ENCODE data around the gene MAB21L2.
A peak's percentile ranks its signal among the peaks of the same experiment; 100 is the strongest.
"Not testable (repeated sequence)": the region's sequence is repeated elsewhere in the genome, so short reads cannot be mapped to it uniquely, and the experiment has no call there.

MAB21L2 gene

GRCh38 chr4:150582146-150582872, at the start of gene MAB21L2:
Gene MAB21L2 (plus strand): TSS chr4:150582151. CDS start chr4:150583030, 879 bp downstream.
- no peak for DNase-seq

- no peak for DNase-seq
These were observed 48.3 kb upstream of the MAB21L2 start for GRCh38 chr4:150533673-150534072.

- DNase-seq, result no peak
These were observed 47.1 kb upstream of the MAB21L2 start for GRCh38 chr4:150534818-150535217.

GRCh38 chr4:150537911-150538310, 44.0 kb upstream of the MAB21L2 start:
- DNase-seq, result not testable (repeated sequence)

GRCh38 chr4:150540536-150540935, 41.4 kb upstream of the MAB21L2 start:
- no peak for DNase-seq

- no peak for DNase-seq
These were observed 41.0 kb upstream of the MAB21L2 start for GRCh38 chr4:150540959-150541360.

- no peak for DNase-seq
These were observed 40.3 kb upstream of the MAB21L2 start for GRCh38 chr4:150541681-150542080.

GRCh38 chr4:150543042-150543441, 38.9 kb upstream of the MAB21L2 start:
- DNase-seq, result no peak

GRCh38 chr4:150546286-150546685, 35.7 kb upstream of the MAB21L2 start:
- DNase-seq, result peak; percentile 56

- peak; percentile 23 for DNase-seq
These were observed 34.7 kb upstream of the MAB21L2 start for GRCh38 chr4:150547154-150547838.

- not testable (repeated sequence) for DNase-seq
These were observed 24.1 kb upstream of the MAB21L2 start for GRCh38 chr4:150557811-150558210.

GRCh38 chr4:150561143-150561737, 20.7 kb upstream of the MAB21L2 start:
- DNase-seq, result no peak

- no peak for DNase-seq
These were observed 19.7 kb upstream of the MAB21L2 start for GRCh38 chr4:150562250-150562649.

GRCh38 chr4:150562751-150563150, 19.2 kb upstream of the MAB21L2 start:
- no peak for DNase-seq

GRCh38 chr4:150564967-150565366, 17.0 kb upstream of the MAB21L2 start:
- DNase-seq, result not testable (repeated sequence)

- DNase-seq, result no peak
These were observed 14.9 kb upstream of the MAB21L2 start for GRCh38 chr4:150567070-150567469.

- peak; percentile 80 for DNase-seq
These were observed 12.5 kb upstream of the MAB21L2 start for GRCh38 chr4:150569384-150569987.

GRCh38 chr4:150569998-150570535, 11.9 kb upstream of the MAB21L2 start:
- peak; percentile 86 for DNase-seq

- DNase-seq, result peak; percentile 75
These were observed 11.1 kb upstream of the MAB21L2 start for GRCh38 chr4:150570862-150571261.

- DNase-seq, result peak; percentile 59
These were observed 9.0 kb upstream of the MAB21L2 start for GRCh38 chr4:150572704-150573504.

- DNase-seq, result no peak
These were observed 8.4 kb upstream of the MAB21L2 start for GRCh38 chr4:150573534-150573933.

GRCh38 chr4:150574678-150575077, 7.3 kb upstream of the MAB21L2 start:
- no peak for DNase-seq
